NCI-H2227 (cell line): ENCODE results near the gene NALF2.

Source experiments
- DNase-seq: peaks from one replicate; lab custom pipeline; 2025; ENCODE audit not compliant: unreplicated experiment; lab: John Stamatoyannopoulos, UW

NALF2 gene

DNA sequence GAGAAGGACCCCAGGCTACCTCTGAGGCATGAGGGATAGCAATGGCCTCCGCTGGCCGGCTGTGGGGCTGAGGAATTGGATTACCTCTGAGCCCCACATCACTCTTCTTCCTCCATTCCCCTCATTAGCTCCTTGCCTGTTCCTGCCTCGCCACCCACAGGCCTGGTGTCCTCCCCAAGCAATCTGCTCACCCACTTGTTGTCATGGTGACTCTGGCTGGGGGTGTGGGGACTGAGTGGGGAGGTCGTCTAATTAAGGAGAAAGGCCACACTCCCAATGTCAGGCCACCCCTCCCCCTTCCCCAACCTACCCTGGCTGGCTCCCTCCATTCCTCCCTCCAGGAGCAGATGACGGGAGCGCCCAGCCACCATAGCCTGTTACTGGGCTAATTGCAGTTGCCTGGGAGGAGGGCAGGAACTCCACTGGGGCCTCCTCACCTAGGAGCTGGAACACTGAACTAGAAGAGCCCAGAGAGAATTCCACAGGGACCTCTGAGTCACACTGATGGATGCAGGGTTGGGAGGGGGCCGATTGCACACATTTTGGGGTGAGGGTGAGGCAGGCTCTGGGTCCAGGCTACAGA, 20.7 kb downstream of the NALF2 start:
- no peak for DNase-seq

DNA sequence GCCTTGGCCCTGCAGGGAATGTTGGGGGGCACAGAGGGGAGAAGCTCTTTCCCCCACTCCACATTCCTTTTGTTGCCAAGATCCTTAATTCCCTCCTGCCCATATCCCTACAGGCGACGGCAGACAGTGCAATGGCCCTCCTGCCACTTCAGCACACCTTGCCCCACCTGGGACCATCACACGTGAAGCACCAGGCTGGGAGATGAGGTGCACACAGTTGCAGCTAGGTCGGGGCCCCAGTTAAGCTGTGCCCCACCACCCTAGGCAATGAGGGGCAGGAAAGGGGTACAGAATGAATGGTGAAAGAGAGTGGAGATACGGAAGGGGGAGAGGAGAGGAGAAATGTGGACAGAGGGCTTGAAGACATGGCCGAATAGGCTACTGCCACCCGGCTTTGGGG, 26.2 kb downstream of the NALF2 start:
- DNase-seq, result no peak

DNA sequence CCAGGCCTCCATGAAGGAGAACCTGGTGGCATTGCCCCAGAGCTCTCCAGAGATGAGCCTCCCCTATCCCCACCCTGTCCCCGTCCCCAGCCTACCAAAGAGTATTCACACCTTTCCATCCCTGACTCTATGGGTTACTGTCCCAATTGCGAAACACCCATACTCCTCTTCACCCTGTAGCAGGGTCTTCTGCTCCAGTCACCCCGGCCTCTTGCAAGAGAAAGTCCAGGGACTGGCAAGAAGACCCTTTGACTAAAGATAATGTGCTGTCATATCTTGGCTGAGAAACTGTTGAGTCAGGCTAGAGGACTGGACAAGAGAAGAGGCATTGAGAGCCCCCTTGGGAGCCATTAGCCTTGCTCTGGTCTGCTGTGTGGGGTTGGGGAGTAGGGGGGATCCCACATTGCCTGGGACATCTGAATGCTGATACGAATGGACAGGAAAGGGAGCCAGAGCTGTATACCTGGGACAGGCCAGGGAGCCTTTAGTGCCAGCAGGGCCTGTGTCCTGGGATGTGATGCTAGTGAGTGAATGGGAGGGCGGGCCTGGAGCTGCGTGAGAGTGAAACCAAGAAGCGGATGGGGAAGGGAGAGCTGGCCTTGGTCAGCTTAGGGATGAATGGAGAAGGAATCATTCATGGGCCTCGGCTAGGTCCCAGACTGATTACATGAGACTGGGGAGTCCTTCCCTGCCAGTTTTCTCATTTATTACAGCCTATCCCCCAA, 27.1 kb downstream of the NALF2 start:
- no peak for DNase-seq

DNA sequence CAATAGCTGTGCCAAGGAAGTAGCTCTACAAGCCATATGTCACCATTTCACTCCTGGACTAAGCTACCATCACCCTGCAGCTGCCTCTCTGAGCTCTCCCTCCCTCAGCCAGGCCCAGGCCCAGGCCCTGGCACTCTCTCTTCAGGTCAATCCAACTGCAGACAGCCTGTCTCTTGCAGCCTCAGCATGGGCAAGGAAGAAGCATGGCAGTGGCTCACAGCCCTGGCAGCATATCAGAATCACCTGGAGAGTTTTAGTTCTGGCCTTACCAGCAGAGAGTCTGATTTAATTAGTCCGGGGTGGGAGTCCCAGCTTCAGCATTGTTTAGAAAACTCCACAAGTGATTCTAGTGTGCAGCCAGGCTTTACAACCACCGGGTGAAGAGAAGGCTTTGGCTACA, 31.5 kb downstream of the NALF2 start:
- no peak for DNase-seq

DNA sequence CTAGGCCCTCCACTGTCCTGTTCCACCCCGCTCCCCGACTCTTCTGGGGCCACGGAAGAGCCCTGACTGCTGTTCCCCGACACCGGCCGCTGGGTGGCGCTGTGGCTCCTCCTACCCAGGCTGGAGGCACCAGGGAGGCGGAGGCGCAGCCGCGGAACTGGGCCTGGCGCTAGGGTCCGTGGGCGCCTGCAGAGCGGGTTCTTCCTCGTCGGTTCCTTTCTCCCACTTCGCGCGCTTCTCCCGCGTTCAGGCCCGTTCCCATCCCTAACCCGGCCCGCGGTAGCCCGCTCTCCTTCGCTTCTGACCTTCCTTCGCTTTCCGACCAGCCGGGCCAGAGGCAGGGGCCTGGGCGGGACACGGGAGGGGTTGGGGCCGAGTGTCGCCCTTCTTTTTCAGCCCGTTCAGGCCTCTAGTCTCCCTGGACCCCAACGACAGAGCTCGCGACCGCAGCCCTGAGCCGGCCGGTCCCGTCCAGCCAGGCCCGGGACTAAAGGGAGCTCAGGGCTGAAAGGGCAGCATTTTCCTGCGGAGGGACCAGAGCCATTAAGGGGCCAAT, 34.3 kb downstream of the NALF2 start:
- DNase-seq, result no peak

DNA sequence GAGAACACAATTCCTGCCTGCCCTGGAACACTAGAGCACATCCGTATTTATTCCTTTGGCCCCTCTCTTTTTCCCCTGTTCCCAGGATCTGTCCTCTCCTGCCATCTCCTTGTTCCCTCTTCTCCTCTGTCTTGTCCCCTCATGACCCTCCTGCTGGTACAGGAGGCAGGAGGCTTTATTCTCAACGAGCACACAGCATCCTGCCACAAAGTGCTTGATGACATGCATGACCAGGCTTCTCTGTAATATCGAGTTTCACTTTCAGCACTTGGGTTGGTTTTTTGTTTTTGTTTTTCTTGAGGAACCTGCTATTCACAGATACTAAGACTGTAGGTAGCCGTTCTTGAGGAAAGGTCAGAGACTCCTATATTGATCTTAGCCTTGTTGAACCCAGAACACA, 35.3 kb downstream of the NALF2 start:
- DNase-seq, result no peak

DNA sequence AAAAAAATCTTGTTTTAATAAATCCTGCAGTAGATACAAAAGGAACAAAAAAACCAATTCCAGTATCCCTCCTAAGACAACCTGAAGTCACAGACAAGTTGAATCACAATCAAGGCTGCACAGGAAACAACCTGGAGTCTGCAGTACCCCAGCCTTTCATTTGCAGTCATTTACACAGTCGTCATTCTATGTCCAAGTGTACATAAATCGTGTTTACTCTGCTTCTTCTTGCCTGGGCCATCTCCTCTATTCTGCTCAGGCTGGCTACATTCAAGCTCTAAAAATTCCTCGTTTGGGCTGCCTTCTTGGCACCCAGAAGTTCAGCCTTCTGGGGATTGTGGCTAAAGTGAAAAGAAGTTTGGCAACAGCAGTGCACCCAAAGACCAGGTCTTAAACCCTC, 37.8 kb downstream of the NALF2 start:
- DNase-seq, result no peak

DNA sequence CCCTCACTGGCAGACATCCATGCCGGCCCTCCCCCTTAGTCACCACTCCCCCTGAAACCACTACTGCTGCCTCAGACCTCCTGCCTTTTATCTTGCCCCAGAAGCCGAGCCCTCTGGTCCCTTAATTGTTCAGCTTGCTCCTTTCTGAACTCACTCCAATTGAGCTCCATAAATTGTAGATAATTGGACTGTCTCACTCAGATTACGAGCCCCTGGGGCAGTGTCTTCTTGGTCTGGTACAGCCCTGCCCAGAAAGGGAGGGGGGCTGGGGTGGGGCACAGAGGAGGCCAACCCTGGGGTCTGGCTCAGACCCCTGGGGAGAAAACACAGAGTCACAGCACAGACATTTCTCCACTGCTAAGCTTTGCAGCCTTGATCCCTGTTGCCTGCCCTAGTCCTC, 39.4 kb downstream of the NALF2 start:
- peak; percentile 14 for DNase-seq

DNA sequence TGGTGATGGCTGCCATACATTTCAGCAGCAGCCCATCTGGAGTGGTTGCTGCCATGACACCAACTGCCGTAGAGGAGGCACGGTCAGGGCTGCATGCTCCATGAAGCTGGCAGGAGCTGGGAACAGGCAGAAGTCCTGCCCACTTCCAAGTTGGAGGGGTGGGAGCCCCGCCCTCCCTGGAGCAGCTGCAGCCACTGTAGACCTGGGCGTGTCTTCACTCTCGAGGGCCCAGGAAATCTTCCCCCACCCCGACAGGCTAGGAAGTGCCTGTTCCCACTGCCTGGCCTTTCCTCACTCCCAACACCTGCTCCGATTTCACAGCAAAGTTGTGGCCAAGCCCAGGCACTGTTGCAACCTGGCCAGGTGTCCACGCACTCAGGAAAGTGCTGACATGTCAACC, 42.3 kb downstream of the NALF2 start:
- no peak for DNase-seq

DNA sequence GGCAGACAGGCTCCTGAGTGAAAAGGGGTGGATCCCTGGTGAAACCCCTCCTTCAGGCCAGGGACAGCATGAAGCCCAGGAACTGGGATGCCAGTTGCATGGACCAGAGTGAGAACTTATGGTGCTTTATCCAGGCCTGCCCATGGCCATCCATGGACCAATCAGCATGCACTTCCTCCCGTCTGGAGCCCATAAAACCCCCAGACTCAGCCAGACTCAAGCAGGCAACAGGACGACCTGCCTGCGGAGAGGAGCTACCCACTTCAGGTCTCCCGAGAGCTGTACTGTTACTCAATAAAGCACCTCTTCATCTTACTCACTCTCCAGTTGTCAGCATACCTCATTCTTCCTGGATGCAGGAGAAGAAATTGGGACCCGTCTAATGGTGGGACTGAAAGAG, 42.9 kb downstream of the NALF2 start:
- no peak for DNase-seq

DNA sequence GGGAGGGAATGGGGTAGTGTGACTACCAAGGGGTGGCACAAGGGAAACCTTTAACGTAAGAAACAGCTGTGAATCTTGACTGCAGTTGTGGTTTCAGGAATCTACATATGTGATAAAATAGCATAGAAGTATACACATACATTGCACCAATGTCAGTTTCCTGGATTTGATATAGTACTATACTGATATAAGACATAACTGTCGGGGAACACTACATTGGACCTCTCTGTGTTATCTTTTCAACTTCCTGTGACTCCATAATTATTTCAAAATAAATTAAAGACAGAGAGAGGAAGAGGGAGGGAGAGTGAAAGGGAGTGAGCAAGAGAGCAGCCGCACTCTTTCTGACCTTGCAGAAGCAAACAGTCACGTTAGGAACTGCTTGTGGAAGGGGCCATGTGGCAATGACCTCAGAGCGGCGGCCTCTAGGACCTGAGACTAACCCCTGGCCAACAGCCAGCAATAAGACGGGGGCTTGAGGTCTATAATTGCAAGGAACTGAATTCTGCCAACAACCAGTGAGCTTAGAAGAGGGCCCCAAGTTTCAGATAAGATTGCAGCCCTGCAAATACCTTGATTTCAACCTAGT, 47.4 kb downstream of the NALF2 start:
- no peak for DNase-seq

DNA sequence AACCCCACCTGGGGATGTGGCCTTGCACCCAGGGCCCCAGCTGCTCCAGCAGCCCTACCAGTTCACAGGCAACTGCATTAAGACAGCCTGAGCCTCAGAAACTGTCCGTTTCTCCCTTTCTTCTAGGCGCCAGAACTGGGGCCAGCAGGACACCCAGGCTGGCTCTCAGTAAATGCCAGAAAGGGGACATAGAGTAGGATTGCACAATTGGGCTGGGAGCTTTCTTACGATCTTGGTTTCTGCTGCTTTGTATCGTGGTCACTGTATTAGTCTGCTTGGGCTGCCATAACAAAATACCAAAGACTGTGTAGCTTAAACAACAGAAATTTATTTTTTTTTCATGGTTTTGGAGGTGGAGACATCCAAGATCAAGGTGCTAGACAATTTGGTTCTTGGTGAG, 48.4 kb downstream of the NALF2 start:
- DNase-seq, result no peak
